SK-N-SH (cell line): Measurements from ENCODE around the gene GNAZ.

Source experiments
- POLR2AphosphoS5 ChIP-seq: IDR thresholded peaks from 2 replicates; pipeline ENCODE4 v1.6.1; 2012; ENCODE audit warnings: low read depth, low read length
- TF ChIP-seq, protein P1 (sequence below): fragments of 200-600 bp; sonication (generic); IDR thresholded peaks from 2 replicates; pipeline ENCODE4 v1.6.1; 2017; ENCODE audit warnings: antibody characterized with exemption, mild to moderate bottlenecking, moderate library complexity

DNA sequence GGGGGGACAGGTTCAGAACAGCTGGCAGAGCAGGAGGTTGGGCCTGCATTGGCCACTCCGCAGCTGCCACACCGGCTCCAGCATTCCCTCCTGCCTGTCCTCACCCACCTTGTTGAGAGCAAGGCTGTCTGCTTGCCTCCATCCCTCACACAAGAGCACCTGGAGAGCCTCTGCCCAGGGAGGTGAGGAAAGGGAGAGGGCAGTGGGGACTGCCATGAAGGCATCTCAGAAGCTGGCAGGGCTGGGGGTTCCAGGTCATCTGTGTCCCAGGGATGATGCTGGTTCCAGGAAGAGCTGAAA is 44.4 kb downstream of the GNAZ start:
- no peak for TF ChIP-seq POLR2AphosphoS5
- TF ChIP-seq, protein P1, sequence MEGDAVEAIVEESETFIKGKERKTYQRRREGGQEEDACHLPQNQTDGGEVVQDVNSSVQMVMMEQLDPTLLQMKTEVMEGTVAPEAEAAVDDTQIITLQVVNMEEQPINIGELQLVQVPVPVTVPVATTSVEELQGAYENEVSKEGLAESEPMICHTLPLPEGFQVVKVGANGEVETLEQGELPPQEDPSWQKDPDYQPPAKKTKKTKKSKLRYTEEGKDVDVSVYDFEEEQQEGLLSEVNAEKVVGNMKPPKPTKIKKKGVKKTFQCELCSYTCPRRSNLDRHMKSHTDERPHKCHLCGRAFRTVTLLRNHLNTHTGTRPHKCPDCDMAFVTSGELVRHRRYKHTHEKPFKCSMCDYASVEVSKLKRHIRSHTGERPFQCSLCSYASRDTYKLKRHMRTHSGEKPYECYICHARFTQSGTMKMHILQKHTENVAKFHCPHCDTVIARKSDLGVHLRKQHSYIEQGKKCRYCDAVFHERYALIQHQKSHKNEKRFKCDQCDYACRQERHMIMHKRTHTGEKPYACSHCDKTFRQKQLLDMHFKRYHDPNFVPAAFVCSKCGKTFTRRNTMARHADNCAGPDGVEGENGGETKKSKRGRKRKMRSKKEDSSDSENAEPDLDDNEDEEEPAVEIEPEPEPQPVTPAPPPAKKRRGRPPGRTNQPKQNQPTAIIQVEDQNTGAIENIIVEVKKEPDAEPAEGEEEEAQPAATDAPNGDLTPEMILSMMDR, result no peak
